HAP-1 (cell line): ENCODE data around the gene PCBD1.
A peak's percentile ranks its signal among the peaks of the same experiment; 100 is the strongest.
"Not testable (repeated sequence)": the region's sequence is repeated elsewhere in the genome, so short reads cannot be mapped to it uniquely, and the experiment has no call there.

Experiments used
- DNase-seq, 2 experiments: peaks; one replicate each; pipeline ENCODE4 v3.0.0-alpha.2; 2016 to 2020; ENCODE audit warnings: low spot score in 2 of 2
- H3K27me3 ChIP-seq: fragments of 250-450 bp; sonication (Bioruptor Pico); 2 replicates; pipeline ENCODE4 v1.5.1; 2020; ENCODE audit warnings: low read depth, mild to moderate bottlenecking, moderate library complexity
- H3K36me3 ChIP-seq: fragments of 250-450 bp; sonication (Bioruptor Pico); replicated peaks from 2 replicates; pipeline ENCODE4 v1.5.1; 2020; ENCODE audit warnings: mild to moderate bottlenecking
- H3K4me1 ChIP-seq: fragments of 250-450 bp; sonication (Bioruptor Pico); 2 replicates; pipeline ENCODE4 v1.5.1; 2020; ENCODE audit warnings: mild to moderate bottlenecking
- H3K4me3 ChIP-seq: fragments of 250-450 bp; sonication (Bioruptor Pico); 2 replicates; pipeline ENCODE4 v1.5.1; 2020; ENCODE audit warnings: mild to moderate bottlenecking, moderate library complexity
- H3K9me3 ChIP-seq: fragments of 250-450 bp; sonication (Bioruptor Pico); 2 replicates; pipeline ENCODE4 v1.5.1; 2020; ENCODE audit warnings: mild to moderate bottlenecking, moderate library complexity
- in situ Hi-C: fragments of 300-500 bp; cut with MboI; formaldehyde crosslinking; loops from 3 replicates; pipeline ENCODE4 v1.14.3; 2020; ENCODE audit warnings: low sequenced_read_pairs, inconsistent platforms, mixed read lengths

The PCBD1 gene

DNA sequence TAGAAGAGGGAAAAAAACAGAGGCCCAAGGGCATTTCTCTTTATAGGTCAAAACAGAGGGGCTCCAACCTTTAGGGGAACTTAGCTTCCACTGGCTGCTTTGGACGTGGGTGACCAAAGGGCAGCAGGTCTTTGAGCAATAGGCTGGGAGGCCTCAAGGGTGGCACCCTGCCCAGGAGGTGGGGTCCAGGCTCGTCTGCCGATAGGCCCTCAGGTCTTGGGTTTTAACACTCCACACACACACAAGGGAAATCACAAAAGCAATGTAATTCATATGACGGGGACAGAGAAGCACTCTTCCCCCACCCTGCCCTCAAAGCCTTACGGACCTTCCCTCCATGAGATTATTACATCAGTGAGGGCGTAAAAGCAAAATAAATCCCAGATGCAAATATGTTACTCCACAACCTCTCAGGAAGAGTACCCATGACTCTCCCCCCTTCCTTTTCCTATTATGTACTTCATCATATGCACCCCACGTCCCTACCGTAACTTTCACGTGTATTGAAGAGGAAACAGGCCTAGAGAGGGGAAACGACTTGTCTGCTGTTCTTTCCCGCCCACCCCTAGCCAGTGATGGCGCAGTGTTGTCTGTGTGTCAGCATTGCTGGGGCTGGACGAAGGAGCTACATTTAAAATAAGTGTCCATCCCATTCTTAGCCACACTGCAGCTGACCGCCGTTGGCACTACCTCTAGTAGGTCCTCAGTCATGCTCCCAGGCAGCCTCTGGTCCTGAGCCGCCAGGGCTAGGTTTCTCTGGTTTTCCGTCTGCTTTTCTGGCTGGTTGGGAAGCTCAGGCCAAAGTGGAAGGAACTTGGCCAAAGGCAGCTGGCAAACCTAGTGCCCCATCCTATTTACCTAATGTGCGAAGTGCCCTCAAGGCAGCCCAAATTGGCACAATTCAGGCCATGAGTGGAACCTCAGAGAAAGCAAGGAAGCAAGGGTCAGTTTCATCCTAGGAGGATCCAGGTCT is 2.1 kb downstream of the PCBD1 start:
- H3K4me1 ChIP-seq: peaks cover 8% of the 10 kb centered on the region; the same call in 1 of the 2 replicates
- in situ Hi-C loops: loop anchor here (10.0 kb wide), 1 partner anchor 331 kb away; no protein-coding TSS in a partner anchor
- H3K4me3 ChIP-seq: no peak overlapping the region
- H3K36me3 ChIP-seq: peaks cover 15% of the 10 kb centered on the region; the same call in 1 of the 2 replicates
- H3K9me3 ChIP-seq: no peaks in the 10 kb centered on the region
- no peak for DNase-seq
- no peaks in the 10 kb centered on the region for H3K27me3 ChIP-seq

DNA sequence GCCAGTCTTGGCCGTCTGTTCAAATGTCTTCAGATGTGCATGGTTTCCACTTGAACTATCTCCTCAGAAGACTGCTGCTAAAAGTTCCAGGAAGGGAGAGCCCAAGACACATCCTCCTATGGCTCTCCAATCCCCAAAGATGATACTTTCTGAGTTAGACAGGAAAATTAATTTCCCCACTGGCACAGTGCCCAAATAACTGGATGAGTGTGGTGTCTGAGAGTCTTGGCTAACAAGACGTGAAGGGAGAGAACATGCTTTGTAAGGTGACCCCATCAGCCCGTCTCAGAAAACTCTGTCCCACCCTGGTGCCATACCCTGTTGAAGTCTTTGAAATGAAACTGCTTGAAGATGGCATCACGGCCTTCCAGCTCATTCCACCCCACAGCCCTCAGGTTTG is 2.9 kb downstream of the PCBD1 start:
- DNase-seq: no peak
- Histone ChIP-seq H3K4me3 (no peak overlapping the region), H3K27me3 (no peaks in the 10 kb centered on the region), H3K36me3 (peaks cover 15% of the 10 kb centered on the region; the same call in 1 of the 2 replicates), H3K4me1 (peaks cover 8% of the 10 kb centered on the region; the same call in 1 of the 2 replicates), H3K9me3 (no peaks in the 10 kb centered on the region)
- in situ Hi-C loops: loop anchor here (10.0 kb wide), 1 partner anchor 331 kb away; no protein-coding TSS in a partner anchor

DNA sequence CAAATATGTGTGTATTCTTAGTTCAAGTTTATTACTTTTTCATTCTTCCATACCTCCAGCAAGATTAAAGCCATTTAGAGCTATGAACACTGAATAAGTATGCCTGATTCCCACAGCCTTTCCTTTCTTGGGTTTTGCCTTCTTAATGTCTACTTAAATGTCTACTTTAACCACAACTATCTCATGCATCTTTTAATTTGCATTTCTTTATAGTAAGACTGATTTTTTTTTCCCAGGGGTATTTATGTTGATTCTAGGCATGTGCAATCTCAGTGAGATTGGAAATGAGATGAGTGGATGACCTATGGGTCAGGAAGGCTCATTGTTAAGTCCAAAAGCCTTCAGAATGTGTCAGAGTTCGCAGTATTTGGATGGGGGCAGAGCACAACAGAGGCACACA is 3.6 kb downstream of the PCBD1 start:
- Histone ChIP-seq H3K9me3 (no peaks in the 10 kb centered on the region), H3K4me1 (peaks cover 8% of the 10 kb centered on the region; the same call in 1 of the 2 replicates), H3K36me3 (peaks cover 17% of the 10 kb centered on the region), H3K4me3 (no peak overlapping the region), H3K27me3 (no peaks in the 10 kb centered on the region)
- in situ Hi-C loops: loop anchor here (10.0 kb wide), 1 partner anchor 330 kb away; no protein-coding TSS in a partner anchor
- no peak for DNase-seq

DNA sequence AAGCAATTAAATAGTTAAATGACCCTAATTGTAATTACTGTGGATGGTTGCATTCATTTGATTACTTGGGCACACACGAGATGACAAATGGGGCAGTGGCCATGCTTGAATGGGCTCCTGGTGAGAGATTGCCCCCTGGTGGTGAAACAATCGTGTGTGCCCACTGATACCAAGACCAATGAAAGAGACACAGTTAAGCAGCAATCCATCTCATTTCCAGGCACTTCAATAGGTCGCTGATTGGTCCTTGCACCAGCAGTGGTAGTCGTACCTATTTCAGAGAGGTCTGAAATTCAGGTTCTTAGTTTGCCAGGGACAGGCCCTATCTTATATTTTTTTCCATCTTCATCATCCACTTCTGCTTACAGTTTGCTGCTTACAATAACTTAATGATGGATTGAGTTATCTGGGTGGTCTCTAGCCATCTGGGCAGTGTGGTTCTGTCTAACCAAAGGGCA is 8.3 kb downstream of the PCBD1 start:
- in situ Hi-C loops: loop anchor here (10.0 kb wide), 1 partner anchor 325 kb away; no protein-coding TSS in a partner anchor
- H3K4me3 ChIP-seq: no peak overlapping the region
- peaks cover 40% of the 10 kb centered on the region for H3K36me3 ChIP-seq
- peak; percentile 68 to 82 for DNase-seq
- H3K9me3 ChIP-seq: no peaks in the 10 kb centered on the region
- no peaks in the 10 kb centered on the region for H3K27me3 ChIP-seq
- H3K4me1 ChIP-seq: no peaks in the 10 kb centered on the region

DNA sequence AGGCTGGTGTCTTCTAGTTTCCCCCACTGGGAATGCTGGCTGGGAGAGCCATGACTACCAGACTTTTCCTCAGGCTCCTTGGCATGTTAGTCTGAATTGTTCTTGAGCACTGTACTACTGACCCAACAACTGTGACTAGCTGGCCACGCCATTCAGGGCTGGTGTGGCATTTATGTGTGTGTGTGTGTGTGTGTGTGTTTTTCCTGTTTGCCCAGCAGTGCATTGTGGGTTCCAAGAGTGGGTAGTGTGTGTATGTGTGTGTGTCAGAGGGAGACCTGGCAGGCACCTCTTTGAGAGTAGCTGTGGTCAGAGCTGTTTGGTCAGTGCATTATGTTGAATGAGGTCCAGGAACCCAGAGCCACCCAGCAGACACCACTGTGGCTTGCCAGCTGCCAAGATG is 9.2 kb downstream of the PCBD1 start:
- Histone ChIP-seq H3K9me3 (no peaks in the 10 kb centered on the region), H3K27me3 (no peaks in the 10 kb centered on the region), H3K4me3 (no peak overlapping the region), H3K36me3 (peaks cover 36% of the 10 kb centered on the region), H3K4me1 (no peaks in the 10 kb centered on the region)
- no peak for DNase-seq
- in situ Hi-C loops: no loop called here

DNA sequence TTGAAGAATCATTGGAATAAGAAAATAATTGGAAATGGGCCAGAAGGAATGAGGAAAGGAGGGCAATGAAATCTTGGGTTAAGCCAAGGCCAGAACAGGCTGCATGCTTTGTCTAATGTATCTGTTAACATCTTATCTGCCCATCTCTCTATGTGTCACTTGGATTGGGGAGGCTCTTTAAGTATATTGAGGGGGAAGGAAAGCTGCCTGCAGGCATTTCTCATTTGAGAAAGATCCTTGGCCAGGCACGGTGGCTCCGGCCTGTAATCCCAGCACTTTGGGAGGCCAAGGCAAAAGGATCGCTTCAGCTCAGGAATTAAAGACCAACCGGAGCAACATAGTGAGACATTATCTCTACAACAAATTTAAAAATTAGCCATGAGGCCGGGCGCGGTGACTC is 14.3 kb downstream of the PCBD1 start:
- DNase-seq: no peak
- Histone ChIP-seq H3K27me3 (no peaks in the 10 kb centered on the region), H3K9me3 (no peaks in the 10 kb centered on the region), H3K36me3 (peaks cover 50% of the 10 kb centered on the region), H3K4me1 (no peaks in the 10 kb centered on the region), H3K4me3 (no peak overlapping the region)
- in situ Hi-C loops: no loop called here

DNA sequence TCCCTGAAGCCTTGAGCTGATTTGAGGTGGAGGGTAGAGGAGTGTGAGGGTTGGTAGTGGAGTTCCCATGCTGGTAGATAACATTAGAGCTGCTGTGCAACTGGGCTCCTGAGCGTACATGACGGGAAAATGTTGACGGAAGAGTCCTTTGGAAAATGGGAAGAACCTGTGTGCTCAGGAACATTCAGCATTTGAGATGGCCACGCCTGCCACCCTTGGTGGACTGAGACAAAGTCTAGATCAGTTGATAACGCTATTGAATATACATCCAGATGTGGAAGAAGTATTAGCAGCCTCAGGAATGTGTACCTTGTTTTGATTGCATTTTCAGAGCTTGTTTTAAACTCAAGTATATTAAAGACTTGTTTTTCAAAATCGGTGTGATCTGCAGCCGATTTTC is 16.1 kb downstream of the PCBD1 start:
- H3K27me3 ChIP-seq: no peaks in the 10 kb centered on the region
- in situ Hi-C loops: no loop called here
- peaks cover 42% of the 10 kb centered on the region for H3K36me3 ChIP-seq
- DNase-seq: no peak
- no peaks in the 10 kb centered on the region for H3K4me1 ChIP-seq
- H3K4me3 ChIP-seq: no peak overlapping the region
- H3K9me3 ChIP-seq: no peaks in the 10 kb centered on the region

DNA sequence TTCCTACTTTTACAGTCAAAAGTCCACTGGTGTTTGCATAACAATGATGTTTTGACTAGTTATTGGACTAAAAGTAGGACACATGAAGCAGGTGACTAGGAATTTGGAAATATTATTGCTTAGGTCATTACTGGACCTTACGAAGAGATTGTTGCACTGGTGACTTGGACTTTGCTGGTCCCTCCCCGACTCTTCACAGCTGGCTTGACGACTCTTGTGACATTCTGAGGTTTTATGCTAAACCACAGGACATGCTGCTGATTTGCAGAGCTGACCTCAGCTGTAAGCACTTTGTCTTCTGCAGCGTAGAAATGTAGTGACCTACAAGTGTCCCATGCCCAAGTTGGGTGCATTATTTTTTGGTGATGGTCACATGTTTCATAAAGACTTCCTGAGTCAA is 21.9 kb downstream of the PCBD1 start:
- Histone ChIP-seq H3K27me3 (no peaks in the 10 kb centered on the region), H3K9me3 (no peaks in the 10 kb centered on the region), H3K4me3 (no peak overlapping the region), H3K36me3 (peaks cover 16% of the 10 kb centered on the region), H3K4me1 (no peaks in the 10 kb centered on the region)
- in situ Hi-C loops: no loop called here
- DNase-seq: no peak

DNA sequence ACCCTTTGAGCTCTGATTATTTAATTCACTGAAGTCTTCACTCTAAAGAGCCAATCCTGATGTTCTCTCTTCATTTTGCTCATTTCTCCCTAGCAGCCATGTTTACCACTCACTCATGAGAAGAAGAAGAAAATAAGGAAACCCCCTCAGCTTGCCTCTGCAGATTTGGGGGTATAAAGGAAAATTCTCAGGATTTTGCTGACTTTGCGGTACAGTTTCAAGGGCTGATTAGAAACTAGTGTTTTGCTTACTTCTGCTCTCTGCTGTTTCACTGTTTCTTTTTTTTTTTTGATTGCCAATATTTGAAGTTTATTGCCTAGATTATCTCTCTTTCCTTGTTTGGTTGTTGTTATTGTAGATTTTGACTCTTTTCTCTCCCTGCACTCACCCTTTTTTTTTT is 23.4 kb downstream of the PCBD1 start:
- Histone ChIP-seq H3K9me3 (no peaks in the 10 kb centered on the region), H3K4me3 (no peak overlapping the region), H3K4me1 (no peaks in the 10 kb centered on the region), H3K27me3 (no peaks in the 10 kb centered on the region), H3K36me3 (peaks cover 25% of the 10 kb centered on the region)
- in situ Hi-C loops: no loop called here
- DNase-seq: no peak

DNA sequence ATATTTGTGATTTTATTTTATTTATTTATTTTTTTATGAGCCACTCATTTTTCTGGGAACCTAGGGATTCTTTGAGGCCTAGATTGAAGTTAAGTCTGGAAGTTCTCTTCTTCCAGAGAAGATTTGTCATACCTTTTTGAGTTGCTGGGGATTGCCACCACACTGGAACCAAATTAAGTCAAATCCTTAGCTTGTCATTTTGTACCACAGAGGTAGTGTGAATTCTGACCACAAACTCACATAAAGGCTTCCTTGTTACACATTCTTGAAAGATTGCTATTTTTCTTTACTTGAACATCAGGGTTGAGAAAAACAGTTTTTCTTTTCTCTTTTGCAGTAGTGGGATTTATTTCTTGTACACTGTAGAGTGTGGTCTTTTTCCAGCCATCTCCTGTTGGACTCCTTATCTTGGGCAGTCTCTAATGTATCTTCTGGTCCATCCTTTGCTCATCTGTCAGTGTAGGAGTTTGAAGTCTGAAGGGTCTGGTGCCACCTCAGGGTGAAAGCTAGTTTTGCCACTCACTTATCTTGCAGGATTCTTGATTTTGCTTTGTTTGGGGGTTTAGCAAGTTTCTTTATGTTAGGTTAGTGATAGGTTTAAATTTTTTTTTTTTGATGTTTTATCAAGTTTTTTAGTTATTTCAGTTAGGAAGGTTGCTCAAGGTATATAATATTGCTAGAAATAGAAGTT is 24.8 kb downstream of the PCBD1 start:
- in situ Hi-C loops: no loop called here

DNA sequence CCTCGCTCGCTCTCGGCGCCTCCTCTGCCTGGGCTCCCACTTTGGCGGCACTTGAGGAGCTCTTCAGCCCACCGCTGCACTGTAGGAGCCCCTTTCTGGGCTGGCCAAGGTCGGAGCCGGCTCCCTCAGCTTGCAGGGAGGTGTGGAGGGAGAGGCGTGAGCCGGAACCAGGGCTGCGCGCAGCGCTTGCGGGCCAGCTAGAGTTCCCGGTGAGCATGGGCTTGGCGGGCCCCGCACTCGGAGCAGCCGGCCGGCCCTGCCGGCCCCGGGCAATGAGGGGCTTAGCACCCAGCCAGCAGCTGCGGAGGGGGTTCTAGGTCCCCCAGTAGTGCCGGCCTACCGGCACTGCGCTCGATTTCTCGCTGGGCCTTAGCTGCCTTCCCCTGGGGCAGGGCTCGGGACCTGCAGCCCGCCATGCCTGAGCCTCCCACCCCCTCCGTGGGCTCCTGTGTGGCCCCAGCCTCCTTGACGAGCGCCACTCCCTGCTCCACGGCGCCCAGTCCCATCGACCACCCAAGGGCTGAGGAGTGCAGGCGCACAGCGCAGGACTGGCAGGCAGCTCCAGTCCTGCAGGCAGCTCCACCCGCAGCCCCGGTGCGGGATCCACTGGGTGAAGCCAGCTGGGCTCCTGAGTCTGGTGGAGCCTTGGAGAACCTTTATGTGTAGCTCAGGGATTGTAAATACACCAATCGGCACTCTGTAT is 26.7 kb downstream of the PCBD1 start:
- peaks cover 40% of the 10 kb centered on the region for H3K36me3 ChIP-seq
- DNase-seq, in situ Hi-C loops, H3K4me1 ChIP-seq, H3K4me3 ChIP-seq, H3K27me3 ChIP-seq, H3K9me3 ChIP-seq: not testable (repeated sequence)

More for the DNA sequence above, 24.8 kb downstream of the PCBD1 start:
- H3K36me3 ChIP-seq: peaks cover 29% of the 10 kb centered on the region
- no peaks in the 10 kb centered on the region for H3K27me3 ChIP-seq
- no peak overlapping the region for H3K4me3 ChIP-seq
- H3K9me3 ChIP-seq: no peaks in the 10 kb centered on the region
- no peaks in the 10 kb centered on the region for H3K4me1 ChIP-seq
- DNase-seq: no peak

DNA sequence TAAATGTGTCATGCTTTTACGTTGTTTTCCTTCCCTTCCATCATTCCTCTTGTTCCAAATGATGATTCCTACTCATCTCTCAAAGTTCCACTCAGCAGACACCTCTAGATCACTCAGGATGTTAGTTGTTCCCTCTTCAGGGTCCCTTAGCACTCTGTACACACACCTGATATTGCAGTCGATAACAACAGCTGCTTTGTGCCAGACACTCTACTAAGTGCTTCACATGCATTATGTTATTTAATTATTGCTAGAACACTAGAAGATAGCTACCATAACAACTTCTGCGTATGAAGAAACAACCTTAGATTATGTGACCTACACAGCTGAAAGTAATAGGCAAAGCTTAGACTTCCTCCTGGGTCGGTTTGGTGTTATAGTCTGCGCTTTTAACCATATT is 29.6 kb downstream of the PCBD1 start:
- in situ Hi-C loops: no loop called here
- no peaks in the 10 kb centered on the region for H3K27me3 ChIP-seq
- no peaks in the 10 kb centered on the region for H3K4me1 ChIP-seq
- no peak for DNase-seq
- no peak overlapping the region for H3K4me3 ChIP-seq
- peaks cover 47% of the 10 kb centered on the region for H3K36me3 ChIP-seq
- no peaks in the 10 kb centered on the region for H3K9me3 ChIP-seq

DNA sequence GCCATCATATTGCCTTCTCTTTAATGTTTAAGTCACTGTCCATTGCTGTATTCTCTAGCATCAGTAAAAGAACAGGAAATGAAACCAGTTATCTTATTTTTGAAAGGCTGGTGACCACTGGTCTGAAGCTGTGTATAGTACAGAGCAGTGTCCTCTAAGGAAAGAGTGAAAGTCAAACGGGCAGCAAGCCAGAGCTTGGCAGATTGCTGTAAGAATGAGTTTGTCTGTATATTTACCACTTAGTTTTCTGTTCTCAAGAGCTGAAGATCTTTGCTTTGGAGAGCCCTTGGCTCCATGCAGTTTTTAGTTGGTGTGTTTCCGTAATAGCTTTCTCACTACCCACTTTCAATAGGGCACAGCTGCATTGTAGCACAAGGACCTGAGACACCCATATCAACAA is 31.9 kb downstream of the PCBD1 start:
- Histone ChIP-seq H3K36me3 (peaks cover 39% of the 10 kb centered on the region), H3K4me1 (no peaks in the 10 kb centered on the region), H3K27me3 (no peaks in the 10 kb centered on the region), H3K9me3 (no peaks in the 10 kb centered on the region), H3K4me3 (no peak overlapping the region)
- in situ Hi-C loops: no loop called here
- DNase-seq: no peak
